GM23248 (cell line): Measurements from ENCODE around the gene DRAXIN.

Source experiments
- EZH2 ChIP-seq: fragments of 200-600 bp; sonication (generic); IDR thresholded peaks from 2 replicates; pipeline ENCODE4 v1.6.1; 2018; ENCODE audit warnings: antibody characterized with exemption, mild to moderate bottlenecking; ENCODE audit not compliant: insufficient read depth, poor library complexity, severe bottlenecking
- EZH2phosphoT487 ChIP-seq: fragments of 200-600 bp; sonication (generic); IDR thresholded peaks from 2 replicates; pipeline ENCODE4 v1.6.1; 2018; ENCODE audit warnings: antibody characterized with exemption, moderate library complexity, mild to moderate bottlenecking, low read depth; ENCODE audit not compliant: insufficient read depth

DNA sequence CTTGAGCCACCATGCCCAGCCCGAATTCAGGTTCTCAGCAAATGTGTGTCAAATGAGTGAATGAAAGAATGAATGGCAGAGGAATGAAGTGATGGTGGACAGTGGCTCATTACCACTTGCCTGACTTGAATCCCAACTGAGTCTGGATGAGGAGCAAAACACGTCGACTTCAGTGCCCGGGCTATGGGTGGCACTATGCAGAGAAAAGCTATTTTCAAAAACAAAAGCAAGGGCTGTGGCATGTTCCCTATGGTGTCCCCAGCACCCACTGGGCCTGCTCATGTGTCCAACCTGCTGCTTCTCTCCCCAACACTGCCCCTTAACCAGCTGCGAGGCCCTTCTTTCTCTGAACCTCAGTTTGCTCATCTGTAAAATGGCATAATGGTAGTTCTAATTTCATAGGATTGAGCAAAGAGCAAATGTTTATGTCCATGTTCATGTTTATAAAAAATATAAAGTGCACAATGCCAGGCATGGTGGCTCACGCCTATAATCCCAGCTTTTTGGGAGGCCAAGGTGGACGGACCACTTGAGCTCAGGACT lies 6.2 kb upstream of the DRAXIN start:
- TF ChIP-seq EZH2 (no peak), EZH2phosphoT487 (no peak)
